Lung (tissue), 12 donors: ENCODE results near the gene PRADC1. TPM values are rescaled to one million over a fixed set of nuclear protein-coding genes. Genes with fewer than 3 reads are reported as not detected.

Experiments used
- ATAC-seq: fragments of 200-7000 bp; cut with Tn5 transposase; one replicate; pipeline ENCODE4 v1.9.1; 2020; ENCODE audit warnings: moderate number of reproducible peaks; ENCODE audit not compliant: insufficient read depth, low FRiP score
- DNase-seq, 3 donors: peaks; one replicate each; pipeline ENCODE4 v3.0.0-alpha.2; 2013 to 2017
- H3K27ac ChIP-seq, 2 donors: one replicate each; pipeline ENCODE4 v1.5.1; 2013; ENCODE audit warnings: mild to moderate bottlenecking in 2 of 2, moderate library complexity in 2 of 2, control low read depth in 1 of 2, inconsistent platforms in 1 of 2, low read depth in 1 of 2, low read length in 1 of 2
- H3K27me3 ChIP-seq, 3 donors: one replicate each; pipeline ENCODE4 v1.5.1; 2013; ENCODE audit warnings: low read length in 2 of 3; ENCODE audit not compliant: control insufficient read depth in 3 of 3, insufficient read depth in 3 of 3
- H3K36me3 ChIP-seq, 4 donors: one replicate each; pipeline ENCODE4 v1.5.1; 2013; ENCODE audit warnings: low read length in 4 of 4, mild to moderate bottlenecking in 1 of 4, moderate library complexity in 1 of 4; ENCODE audit not compliant: control insufficient read depth in 4 of 4, insufficient read depth in 4 of 4
- H3K4me1 ChIP-seq, 5 donors: one replicate each; pipeline ENCODE4 v1.5.1; 2013; ENCODE audit warnings: low read length in 5 of 5, mild to moderate bottlenecking in 2 of 5, moderate library complexity in 1 of 5; ENCODE audit not compliant: control insufficient read depth in 5 of 5, insufficient read depth in 5 of 5
- H3K4me3 ChIP-seq: one replicate; pipeline ENCODE4 v1.5.1; 2013; ENCODE audit warnings: mild to moderate bottlenecking, control low read depth, moderate library complexity
- H3K9ac ChIP-seq, 2 donors: one replicate each; pipeline ENCODE4 v1.5.1; 2013; ENCODE audit warnings: low read length in 2 of 2, control low read depth in 1 of 2; ENCODE audit not compliant: insufficient read depth in 1 of 2
- H3K9me3 ChIP-seq, 4 donors: one replicate each; pipeline ENCODE4 v1.5.1; 2013; ENCODE audit warnings: low read length in 3 of 4, mild to moderate bottlenecking in 1 of 4, moderate library complexity in 1 of 4; ENCODE audit not compliant: control insufficient read depth in 4 of 4, insufficient read depth in 3 of 4
- CTCF ChIP-seq: IDR thresholded peaks from 2 replicates; pipeline ENCODE4 v1.5.1; 2012; ENCODE audit warnings: mild to moderate bottlenecking; ENCODE audit errors: control extremely low read depth, extremely low read depth
- WGBS, 2 donors: extraction: QIAGEN DNeasy Blood & Tissue Kit; methylation state at CpG; one replicate each; pipeline ENCODE4 v1.1.7; 2013; 5-methylcytosine and 5-hydroxymethylcytosine counted together
- polyA plus RNA-seq, 2 donors: library from polyadenylated mRNA; stranded (reverse); fragments of 200-250 nt; gene quantifications; one replicate each; pipeline ENCODE4 v1.2.1, GENCODE V29; 2013
- total RNA-seq, 2 donors: library from RNA; depleted of rRNA in 1 of 2; stranded (reverse); fragments of >200 nt in 1 of 2; gene quantifications; one replicate each; pipeline ENCODE4 v1.2.1, GENCODE V29; 2014 to 2021
- donor health status: control.
- donor health status: control.
- donor health status: Bipolar disorder and iron deficiency.
- donor health status: healthy.
- donor health status: DM: yes; HTN: yes; CAD: no.

PRADC1 gene
- total and polyA plus RNA-seq, 4 donors = 4.4 to 20.7 (median 18.7) TPM

- ATAC-seq (no peak), DNase-seq (no peak)
- Histone ChIP-seq H3K4me1 (peaks cover 0 to 8% (median 0%) of the 10 kb centered on the region in 5 donors), H3K27ac (no peak overlapping the region), H3K9ac (no peak overlapping the region), H3K4me3 (no peak overlapping the region), H3K9me3 (no peaks in the 10 kb centered on the region), H3K36me3 (peaks cover 4 to 21% (median 19%) of the 10 kb centered on the region in 4 donors), H3K27me3 (no peaks in the 10 kb centered on the region)
- no peak for TF ChIP-seq CTCF
- WGBS, 2 donors = 91 to 93% methylated on average over 2 of the region's 2 CpGs
Observed at GRCh38 chr2:73217826-73218225, 15.2 kb downstream of the PRADC1 start.

GRCh38 chr2:73217160-73217559, 15.9 kb downstream of the PRADC1 start:
- H3K9ac ChIP-seq = no peak overlapping the region
- peaks cover 0 to 8% (median 0%) of the 10 kb centered on the region in 5 donors for H3K4me1 ChIP-seq
- H3K36me3 ChIP-seq = peaks cover 4 to 14% (median 13%) of the 10 kb centered on the region in 4 donors
- DNase-seq = no peak
- ATAC-seq = no peak
- no peaks in the 10 kb centered on the region for H3K9me3 ChIP-seq
- H3K27ac ChIP-seq = no peak overlapping the region
- no peaks in the 10 kb centered on the region for H3K27me3 ChIP-seq
- no peak for TF ChIP-seq CTCF
- H3K4me3 ChIP-seq = no peak overlapping the region
- 94 to 97% methylated on average over 5 of the region's 5 CpGs for WGBS, 2 donors

- ATAC-seq = no peak
- no peaks in the 10 kb centered on the region for H3K9me3 ChIP-seq
- H3K36me3 ChIP-seq = peaks cover 0 to 3% (median 2%) of the 10 kb centered on the region in 4 donors
- H3K4me3 ChIP-seq = no peak overlapping the region
- peaks cover 0 to 8% (median 0%) of the 10 kb centered on the region in 5 donors for H3K4me1 ChIP-seq
- TF ChIP-seq CTCF = no peak
- peak in 1 of 3 donors; percentile 1 for DNase-seq
- no peaks in the 10 kb centered on the region for H3K27me3 ChIP-seq
- no peak overlapping the region for H3K9ac ChIP-seq
- whole genome bisulfite sequencing, 2 donors = 83 to 84% methylated on average over 4 of the region's 4 CpGs
- no peak overlapping the region for H3K27ac ChIP-seq
Observed at GRCh38 chr2:73215254-73215653, 17.8 kb downstream of the PRADC1 start.
